Activated CD4-positive, alpha-beta T cell treated with anti-CD3 and anti-CD28 coated beads, Interleukin-10, Interleukin-2, amounts not matched to agents 100 ng/mL and 50 ng/mL, durations not matched to agents 16 hours and 8 hours (primary cell): ENCODE measurements around the gene KRTAP10-11.
"Not testable (repeated sequence)": the region's sequence is repeated elsewhere in the genome, so short reads cannot be mapped to it uniquely, and the experiment has no call there.

Experiments used
- DNase-seq: peaks from one replicate; pipeline ENCODE4 v3.0.0-alpha.2; 2020

KRTAP10-11 gene, protein sequence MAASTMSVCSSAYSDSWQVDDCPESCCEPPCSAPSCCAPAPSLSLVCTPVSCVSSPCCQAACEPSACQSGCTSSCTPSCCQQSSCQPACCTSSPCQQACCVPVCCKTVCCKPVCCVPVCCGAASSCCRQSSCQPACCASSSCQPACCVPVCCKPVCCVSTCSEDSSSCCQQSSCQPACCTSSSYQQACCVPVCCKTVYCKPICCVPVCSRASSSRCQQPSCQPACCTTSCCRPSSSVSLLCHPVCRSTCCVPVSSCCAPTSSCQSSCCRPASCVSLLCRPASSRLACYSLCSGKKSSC

DNA sequence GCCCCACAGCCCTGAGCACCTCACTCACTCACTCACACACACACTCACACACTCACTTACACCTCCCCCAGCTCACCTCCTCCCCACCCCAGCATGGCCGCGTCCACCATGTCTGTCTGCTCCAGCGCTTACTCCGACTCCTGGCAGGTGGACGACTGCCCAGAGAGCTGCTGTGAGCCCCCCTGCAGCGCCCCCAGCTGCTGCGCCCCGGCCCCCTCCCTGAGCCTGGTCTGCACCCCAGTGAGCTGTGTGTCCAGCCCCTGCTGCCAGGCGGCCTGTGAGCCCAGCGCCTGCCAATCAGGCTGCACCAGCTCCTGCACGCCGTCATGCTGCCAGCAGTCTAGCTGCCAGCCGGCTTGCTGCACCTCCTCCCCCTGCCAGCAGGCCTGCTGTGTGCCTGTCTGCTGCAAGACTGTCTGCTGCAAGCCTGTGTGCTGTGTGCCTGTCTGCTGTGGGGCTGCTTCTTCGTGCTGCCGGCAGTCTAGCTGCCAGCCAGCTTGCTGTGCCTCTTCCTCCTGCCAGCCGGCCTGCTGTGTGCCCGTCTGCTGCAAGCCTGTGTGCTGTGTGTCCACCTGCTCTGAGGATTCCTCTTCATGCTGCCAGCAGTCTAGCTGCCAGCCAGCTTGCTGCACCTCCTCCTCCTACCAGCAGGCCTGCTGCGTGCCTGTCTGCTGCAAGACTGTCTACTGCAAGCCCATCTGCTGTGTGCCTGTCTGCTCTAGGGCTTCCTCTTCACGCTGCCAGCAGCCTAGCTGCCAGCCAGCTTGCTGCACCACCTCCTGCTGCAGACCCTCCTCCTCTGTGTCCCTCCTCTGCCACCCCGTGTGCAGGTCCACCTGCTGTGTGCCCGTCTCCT, at the start of gene KRTAP10-11:
TSS of gene KRTAP10-11 (plus strand) at position 49 of the 856 bp plus-strand sequence. CDS start at position 94, 45 bp downstream.
- not testable (repeated sequence) for DNase-seq

DNA sequence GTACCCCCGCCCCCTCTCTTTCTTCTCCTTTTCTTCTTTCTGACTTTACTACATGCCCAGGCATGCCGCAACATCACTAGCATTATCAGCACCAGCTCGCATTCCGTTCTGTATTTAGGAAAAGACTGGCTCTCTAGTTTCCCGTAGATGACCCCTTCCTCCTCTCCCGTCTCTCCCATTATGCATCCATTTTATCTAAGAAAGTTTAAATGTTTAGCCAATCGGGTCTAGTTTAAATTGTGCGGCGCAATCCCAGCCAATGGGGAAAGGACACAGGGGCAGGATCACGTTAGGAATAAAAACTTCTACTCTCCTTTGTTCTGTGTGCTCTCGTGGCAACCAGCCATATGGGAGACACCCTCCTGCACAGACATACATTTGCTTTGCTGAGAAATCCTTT, 48.2 kb upstream of the KRTAP10-11 start:
- DNase-seq: no peak

DNA sequence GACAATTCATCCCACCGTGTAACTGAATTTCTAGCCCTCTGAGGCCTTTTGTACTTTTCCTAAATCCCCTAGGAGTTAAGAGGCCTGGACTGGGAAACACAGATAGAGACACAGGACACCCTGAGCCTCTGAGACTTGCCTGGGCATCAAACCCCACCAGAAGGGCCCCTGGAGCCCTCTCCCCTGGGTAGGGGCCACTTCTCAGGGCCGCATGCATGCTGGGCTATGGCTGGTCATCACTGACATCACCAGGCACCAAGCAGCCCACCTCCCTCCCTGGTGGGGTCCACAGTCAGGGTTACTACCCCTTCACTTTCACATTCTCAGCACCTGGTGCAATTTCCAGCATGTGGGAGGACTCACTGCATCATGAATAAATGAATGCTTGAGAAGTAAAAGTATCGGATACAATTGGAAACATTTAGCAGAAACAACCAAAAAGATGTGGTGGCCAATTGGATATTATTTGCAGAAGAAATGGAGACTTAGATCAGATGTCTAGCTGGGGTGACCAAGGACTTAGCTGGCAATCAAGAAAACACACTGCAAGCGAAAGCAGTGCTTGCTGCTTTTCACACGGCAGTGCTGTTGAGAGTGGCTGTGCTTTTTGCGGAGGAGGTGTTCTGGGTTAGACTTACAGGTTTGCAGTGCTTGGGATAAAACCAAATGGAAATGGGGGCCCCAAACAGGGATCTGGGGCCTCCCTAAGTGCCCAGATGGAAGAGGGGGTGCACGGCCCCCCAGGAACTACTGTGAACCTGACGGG, 46.8 kb upstream of the KRTAP10-11 start:
- DNase-seq: no peak

DNA sequence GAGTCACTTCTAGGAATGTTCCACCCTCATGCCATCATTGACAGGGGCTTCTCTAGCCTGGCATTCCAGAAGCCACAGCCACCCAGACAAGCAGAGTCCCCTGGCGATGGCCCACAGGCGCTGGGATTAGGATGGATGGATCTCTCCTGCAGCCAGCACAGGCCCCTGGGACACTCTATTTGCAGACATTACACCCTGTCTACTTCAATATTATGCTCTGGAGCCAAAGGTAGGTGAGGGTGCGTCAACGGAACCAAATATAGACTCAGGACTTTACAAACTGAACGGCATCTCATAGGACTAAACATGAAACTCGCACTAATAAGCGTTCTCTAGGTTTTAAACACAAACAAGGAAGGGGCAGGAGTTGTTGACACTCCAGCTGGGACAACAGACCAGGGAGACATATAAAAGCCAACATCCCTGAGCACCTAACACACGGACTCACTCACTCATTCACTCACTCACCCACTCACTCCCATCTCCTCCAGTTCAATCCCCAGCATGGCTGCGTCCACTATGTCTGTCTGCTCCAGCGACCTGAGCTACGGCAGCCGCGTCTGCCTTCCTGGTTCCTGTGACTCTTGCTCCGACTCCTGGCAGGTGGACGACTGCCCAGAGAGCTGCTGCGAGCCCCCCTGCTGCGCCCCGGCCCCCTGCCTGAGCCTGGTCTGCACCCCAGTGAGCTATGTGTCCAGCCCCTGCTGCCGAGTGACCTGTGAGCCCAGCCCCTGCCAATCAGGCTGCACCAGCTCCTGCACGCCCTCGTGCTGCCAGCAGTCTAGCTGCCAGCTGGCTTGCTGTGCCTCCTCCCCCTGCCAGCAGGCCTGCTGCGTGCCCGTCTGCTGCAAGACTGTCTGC, 45.9 kb upstream of the KRTAP10-11 start, which contains the start of gene KRTAP10-7:
TSS of gene KRTAP10-7 (plus strand) at position 480 of the 861 bp plus-strand sequence. CDS start at position 505, 25 bp downstream.
- DNase-seq: not testable (repeated sequence)

DNA sequence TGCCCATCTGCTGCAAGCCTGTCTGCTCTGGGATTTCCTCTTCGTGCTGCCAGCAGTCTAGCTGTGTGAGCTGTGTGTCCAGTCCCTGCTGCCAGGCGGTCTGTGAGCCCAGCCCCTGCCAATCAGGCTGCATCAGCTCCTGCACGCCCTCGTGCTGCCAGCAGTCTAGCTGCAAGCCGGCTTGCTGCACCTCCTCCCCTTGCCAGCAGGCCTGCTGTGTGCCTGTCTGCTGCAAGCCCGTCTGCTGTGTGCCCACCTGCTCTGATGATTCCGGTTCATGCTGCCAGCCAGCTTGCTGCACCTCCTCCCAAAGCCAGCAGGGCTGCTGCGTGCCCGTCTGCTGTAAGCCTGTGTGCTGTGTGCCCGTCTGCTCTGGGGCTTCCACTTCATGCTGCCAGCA, 45.1 kb upstream of the KRTAP10-11 start:
- DNase-seq: not testable (repeated sequence)

DNA sequence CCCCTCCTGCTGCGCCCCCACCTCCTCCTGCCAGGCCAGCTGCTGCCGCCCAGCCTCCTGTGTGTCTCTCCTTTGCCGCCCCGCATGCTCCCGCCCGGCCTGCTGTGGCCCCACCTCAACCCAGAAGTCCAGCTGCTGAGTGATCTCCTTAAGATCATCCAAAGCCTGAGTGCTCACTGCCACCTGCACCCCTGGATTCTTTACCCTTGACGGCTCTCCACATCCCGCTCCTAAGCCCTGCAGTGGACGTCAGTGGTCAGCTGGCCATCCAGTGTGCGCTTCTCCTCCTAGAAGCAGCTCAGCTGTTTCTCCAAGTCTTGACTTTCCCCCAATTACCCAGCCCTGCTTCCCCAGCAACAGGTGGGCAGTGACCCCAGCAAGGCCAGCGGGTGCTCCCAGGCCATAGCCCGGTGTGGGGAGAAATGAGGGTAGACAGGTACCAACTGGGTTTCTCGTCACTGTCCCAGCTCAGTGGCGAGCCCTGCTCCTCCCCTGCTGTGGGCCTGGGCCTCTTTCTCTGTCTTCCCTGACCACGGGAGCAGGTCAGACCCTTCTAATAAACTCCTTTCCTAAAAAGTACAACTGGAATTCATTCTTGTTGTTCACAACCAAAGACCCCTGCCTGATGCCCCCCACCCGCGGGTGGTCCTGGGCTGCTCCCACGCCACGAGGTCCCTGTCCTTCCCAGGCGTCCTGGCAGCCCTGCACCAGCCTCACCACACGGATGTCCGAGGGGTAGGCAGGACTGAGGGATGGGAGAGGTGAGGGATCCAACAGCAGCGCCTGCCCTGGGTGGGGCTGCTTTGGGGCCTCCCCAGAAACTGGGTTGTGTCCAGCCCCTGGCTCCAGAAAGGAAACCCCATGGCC, 44.4 kb upstream of the KRTAP10-11 start:
- DNase-seq: no peak

DNA sequence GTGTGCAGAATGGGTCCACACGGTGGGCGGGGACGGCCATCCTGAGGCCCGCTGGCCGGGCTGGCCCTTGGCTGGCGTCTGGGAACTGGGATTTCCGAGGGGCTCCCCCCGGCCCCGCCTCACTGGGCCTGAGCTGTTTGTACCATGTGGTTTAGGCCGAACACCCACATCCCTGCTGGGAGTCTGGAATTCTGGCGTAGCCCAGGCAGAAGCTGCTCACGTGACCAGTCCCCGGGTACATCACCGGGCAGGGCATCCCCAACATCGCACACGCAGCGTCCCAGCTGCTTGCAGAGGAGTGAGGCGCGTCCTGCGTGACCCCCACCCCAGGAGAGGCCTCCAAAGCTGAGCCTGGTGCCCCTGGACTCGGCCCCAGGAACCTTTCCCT, 43.8 kb upstream of the KRTAP10-11 start:
- DNase-seq: no peak

DNA sequence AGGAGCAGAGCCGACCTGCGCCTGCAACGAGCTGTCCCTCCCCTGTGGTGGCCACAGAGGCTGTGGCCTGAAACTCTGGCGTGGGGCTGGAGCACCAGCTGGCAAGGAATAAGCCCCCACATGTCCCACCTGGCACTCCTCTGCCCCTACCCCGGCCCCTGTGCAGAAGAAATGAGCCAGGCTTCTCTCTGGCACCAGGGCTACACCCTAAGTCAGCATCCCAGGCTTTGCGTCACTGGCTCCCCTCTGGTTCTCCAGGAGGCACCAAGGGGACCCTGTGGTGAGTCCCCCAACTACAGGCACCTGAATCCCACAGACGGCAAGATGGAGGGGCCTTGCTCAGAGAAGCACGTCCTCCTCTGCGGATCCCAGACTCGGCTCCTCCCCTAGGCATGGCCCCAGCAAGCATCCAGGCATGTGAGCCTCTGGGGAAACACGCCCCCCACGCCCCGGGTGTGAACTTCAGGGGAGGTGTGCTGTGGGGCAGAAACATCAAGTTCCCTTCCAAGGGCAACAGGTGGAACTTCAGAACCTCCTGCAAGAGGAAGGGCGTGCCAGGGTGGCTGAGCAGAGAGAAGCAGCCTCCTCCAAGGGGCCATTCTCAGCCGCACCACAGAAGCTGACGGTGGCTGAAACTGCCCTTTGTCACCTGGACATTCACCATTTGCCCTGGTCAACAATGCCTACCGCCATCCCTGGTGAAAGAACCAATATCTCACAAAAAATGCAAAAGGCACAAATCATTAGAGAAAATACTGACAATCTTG, 42.9 kb upstream of the KRTAP10-11 start:
- DNase-seq: no peak

DNA sequence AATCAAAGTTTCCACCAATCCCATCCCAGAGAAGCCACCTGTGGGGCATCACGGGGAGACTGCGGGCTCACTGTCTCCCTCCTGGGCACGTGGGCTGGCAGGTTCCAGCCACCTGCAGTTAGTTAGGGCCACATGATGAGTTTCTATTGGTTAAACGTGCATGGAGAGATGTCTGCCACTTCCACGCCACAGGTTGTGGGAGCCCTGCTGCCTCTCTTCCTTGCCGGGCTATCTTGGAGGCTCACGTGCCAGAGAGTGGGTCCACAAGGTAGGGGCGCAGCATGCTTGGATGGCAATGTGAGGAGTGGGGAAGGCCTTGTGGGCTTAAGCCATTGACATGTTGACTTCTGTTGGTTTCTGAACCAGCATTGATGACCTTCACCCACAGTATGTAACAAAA, 42.3 kb upstream of the KRTAP10-11 start:
- no peak for DNase-seq

DNA sequence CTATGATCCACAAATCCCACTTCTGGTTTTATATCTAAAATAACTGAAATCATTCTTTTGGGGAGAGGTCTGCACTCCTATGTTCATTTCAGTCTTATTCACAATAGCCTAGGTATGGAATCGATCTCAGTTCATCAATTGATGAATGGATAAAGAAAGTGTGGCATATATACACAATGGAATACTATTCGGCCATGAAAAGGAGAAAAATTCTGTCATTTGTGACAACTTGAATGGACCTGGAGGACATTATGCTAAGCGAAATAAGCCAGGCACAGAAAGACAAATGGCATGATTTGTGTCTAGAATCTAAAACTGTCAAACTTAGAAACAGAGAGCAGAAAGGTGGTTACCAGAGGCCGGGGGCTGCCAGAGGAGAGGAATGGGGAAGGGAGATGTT, 39.7 kb upstream of the KRTAP10-11 start:
- no peak for DNase-seq

DNA sequence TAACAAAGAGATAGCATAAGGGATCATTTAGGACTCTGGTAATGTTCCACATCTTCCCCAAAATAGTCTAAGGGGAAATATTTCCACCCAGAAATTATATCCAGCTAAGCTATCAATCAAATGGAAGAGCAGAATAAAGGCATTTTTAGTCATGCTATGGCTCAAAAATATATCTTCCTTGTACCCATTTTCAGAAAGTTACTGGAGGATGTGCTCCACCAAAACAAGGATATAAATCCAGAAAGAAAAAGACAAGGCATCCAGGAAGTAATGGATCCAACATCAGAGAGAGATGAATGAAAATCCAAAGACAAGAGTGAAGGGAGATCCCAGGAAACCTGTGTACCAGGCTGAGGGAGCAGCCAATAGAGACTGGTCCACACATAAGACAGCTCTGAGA, 37.0 kb upstream of the KRTAP10-11 start:
- no peak for DNase-seq

DNA sequence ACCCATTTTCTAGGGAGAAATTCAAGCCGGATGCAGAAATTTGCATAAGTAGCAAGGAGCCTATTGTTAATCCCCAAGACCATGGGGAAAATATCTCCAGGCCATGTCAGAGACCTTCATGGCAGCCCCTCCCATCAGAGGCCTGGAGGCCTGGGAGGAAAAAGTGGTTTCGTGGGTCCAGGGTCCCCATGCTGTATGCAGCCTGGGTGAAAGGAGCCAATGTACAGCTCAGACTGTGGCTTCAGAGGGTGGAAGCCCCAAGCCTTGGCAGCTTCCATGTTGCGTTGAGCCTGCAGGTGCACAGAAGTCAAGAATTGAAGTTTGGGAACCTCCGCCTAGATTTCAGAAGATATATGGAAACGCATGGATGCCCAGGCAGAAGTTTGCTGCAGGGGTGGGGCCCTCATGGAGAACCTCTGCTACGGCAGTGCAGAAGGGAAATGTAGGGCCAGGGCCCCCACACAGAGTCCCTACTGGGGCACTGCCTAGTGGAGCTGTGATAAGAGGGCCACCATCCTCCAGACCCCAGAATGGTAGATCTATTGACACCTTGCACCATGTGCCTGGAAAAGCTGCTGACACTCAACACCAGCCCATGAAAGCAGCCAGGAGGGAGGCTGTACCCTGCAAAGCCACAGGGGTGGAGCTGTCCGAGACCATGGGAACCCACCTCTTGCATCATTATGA, 35.9 kb upstream of the KRTAP10-11 start:
- DNase-seq: not testable (repeated sequence)

DNA sequence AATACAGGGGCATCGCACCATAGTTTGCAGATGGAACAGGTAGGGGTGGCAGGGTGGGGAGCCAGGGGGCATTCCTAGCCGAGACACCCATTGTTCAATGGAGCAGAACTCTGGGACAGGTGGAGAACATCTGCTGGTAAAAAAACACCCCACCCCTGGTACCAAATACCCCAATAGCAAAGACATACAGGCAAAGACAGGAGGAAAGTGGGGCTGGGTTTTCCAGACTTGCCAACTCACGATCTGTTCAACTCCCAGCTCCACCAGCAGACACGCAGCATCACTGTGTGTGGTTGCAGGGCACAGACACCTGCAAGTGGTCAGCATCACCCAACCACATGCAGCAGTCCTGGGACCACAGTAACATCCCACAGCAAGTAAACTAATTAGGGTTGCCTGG, 34.7 kb upstream of the KRTAP10-11 start:
- no peak for DNase-seq

DNA sequence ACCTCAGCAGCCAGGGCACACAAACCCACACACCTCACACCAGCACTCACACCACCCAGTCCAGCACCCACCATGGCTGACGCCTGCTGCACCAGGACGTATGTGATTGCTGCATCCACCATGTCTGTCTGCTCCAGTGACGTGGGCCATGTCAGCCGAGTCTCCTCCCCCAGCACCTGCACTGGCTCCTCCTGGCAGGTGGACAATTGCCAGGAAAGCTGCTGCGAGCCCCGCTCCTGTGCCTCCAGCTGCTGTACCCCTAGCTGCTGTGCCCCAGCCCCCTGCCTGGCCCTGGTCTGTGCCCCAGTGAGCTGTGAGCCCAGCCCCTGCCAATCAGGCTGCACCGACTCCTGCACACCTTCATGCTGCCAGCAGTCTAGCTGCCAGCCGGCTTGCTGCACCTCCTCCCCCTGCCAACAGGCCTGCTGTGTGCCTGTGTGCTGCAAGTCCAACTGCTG, 34.2 kb upstream of the KRTAP10-11 start, which contains the start of gene KRTAP10-8:
TSS of gene KRTAP10-8 (plus strand) at position 51 of the 458 bp plus-strand sequence. CDS start at position 73, 22 bp downstream.
- no peak for DNase-seq

DNA sequence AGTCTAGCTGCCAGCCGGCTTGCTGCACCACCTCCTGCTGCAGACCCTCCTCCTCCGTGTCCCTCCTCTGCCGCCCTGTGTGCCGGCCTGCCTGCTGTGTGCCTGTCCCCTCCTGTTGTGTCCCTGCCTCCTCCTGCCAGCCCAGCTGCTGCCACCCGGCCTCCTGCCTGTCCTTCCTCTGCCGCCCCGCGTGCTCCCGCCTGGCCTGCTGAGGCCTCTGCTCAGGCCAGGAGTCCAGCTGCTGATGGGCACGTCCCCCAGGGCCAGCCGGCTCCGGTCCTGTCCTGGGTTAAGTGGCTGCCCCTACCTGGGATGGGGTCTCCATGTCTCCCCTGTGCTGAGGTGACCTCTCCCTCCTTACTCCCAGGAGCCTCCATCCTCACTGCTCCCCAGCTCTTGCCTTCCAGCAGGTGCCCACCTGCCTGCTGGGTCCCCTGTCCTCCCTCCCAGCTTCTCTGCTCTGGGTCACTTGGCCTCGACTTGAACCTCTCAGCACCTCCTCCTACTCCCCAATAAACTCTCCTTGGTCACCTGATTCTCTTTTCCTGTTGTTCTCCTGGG, 33.5 kb upstream of the KRTAP10-11 start:
- no peak for DNase-seq

DNA sequence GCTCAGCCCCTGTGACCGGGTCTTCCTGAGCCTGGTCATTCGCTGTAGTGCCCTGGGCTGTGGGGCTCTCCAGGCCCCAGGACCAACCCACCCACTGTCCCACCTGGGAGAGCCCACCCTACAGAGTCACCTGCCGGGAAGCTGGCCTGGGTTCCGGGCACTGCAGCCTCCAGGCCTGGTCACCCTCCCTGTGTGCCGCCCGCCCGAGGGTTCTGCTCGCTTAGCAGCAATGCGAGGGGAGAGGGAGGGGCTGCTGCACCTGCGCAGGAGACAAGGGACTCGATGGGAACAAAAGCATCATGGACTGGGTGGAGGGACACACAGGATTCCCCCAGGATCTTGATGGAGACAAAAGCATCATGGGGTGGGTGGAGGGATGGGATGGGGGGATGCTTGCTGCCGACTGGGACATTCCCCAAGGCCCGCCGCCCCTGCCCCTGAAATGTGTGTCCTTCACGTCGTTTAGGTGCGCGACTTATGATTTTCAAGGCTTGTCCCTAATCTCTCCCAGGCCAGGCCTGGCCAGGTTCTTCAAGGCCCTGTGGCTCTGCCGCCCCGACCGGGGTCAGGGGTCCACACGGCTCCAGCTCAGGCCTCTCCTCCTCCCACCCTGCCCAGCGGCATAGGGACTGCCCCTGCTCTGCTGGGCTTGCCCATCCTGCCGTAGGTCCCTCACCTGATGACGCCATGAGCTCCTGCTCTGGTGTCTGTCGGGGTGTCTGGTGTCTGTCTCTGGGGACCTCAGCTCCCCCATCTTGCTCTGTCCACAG, 32.6 kb upstream of the KRTAP10-11 start:
- DNase-seq: no peak

DNA sequence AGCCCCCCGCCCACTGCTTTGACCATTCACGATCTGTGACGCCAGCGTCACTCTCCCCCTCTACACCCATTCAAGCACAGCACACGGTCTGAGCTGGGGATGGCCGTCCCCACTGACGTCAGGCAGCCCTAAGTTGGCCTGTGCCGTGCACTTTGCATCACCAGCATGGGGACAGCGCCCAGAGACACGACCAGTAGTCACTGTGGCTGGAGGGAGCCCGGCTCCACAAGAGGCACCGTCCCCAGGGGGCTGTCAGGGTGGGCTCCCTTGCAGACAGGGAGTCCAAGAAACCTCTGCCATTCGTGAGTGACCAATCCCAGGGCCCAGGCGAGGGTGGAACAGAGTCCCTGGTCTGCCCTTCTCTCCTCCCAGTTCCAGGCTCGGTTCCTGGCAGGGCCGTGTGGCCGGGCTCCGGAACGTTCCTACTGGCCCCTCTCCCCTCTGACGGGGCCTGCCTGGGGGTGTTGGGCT, 32.0 kb upstream of the KRTAP10-11 start:
- DNase-seq: no peak

DNA sequence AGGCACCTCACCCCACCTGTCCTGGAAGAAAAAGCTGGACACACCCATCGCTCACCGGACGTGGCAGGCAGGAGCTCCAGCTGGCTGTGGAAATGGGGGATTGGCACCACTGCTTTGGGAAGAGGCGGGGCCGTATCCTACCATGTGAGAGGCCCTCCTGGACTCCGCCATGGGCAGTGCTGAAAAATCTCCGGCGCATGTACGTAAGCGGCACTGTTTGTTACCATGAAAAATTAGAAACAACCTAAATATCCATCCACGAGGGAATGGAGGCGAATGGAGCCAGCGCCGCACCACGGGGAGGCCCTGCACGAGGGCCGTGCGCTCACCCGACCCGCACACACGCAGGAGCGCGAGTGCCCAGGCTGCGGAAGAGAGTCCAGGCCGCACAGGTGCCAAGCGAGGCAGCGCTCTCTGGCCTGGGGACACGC, 31.2 kb upstream of the KRTAP10-11 start:
- DNase-seq: no peak
